PFSK-1 (cell line): ENCODE data around the gene MAN1C1.

Source experiments
- FOXP2 ChIP-seq: optimal IDR thresholded peaks from 2 replicates; pipeline ENCODE3; 2011; ENCODE audit warnings: borderline replicate concordance, control low read depth, inconsistent platforms; ENCODE audit not compliant: insufficient read depth; ENCODE audit errors: extremely low read length, extremely low read depth
- POLR2AphosphoS5 ChIP-seq: IDR thresholded peaks from 2 replicates; pipeline ENCODE4 v1.6.1; 2012; ENCODE audit warnings: low read depth, mild to moderate bottlenecking, control low read depth, low read length, moderate library complexity
- SIN3A ChIP-seq: IDR thresholded peaks from 2 replicates; pipeline ENCODE4 v1.6.1; 2012; ENCODE audit warnings: mild to moderate bottlenecking, low read length, moderate library complexity, borderline replicate concordance; ENCODE audit not compliant: insufficient read depth
- TAF1 ChIP-seq: IDR thresholded peaks from 2 replicates; pipeline ENCODE4 v1.6.1; 2012; ENCODE audit warnings: low read length, control low read depth, borderline replicate concordance; ENCODE audit not compliant: insufficient read depth
- TF ChIP-seq, protein P1 (sequence below), 2 experiments: IDR thresholded peaks; 2 replicates each; pipeline versions ENCODE4 v1.6.1 to v1.8.0; 2011 to 2012; ENCODE audit warnings: low read depth in 2 of 2, low read length in 2 of 2, control low read depth in 1 of 2, inconsistent platforms in 1 of 2, mild to moderate bottlenecking in 1 of 2, moderate library complexity in 1 of 2; ENCODE audit not compliant: insufficient read depth in 1 of 2

DNA sequence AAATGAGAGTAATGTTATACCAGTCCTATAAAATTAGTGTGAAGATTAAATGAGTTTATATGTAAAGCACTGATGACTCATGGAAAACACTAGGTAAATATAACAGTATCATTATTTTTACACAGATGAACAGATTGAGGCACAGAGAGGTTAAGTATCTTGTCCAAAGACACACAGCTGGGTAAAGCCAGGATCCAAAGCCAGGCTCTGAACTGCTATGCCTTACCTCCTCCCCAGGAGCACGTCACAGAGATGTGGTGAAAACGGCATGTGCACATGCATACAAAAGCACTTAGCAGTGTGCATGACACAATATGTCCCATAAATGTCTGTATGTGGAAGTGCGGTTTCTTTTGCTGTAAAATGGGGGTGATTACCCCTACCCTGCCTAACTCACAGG is 56.9 kb downstream of the MAN1C1 start:
- TF ChIP-seq TAF1 = no peak
- TF ChIP-seq POLR2AphosphoS5 = no peak
- TF ChIP-seq SIN3A = no peak
- TF ChIP-seq, protein P1, sequence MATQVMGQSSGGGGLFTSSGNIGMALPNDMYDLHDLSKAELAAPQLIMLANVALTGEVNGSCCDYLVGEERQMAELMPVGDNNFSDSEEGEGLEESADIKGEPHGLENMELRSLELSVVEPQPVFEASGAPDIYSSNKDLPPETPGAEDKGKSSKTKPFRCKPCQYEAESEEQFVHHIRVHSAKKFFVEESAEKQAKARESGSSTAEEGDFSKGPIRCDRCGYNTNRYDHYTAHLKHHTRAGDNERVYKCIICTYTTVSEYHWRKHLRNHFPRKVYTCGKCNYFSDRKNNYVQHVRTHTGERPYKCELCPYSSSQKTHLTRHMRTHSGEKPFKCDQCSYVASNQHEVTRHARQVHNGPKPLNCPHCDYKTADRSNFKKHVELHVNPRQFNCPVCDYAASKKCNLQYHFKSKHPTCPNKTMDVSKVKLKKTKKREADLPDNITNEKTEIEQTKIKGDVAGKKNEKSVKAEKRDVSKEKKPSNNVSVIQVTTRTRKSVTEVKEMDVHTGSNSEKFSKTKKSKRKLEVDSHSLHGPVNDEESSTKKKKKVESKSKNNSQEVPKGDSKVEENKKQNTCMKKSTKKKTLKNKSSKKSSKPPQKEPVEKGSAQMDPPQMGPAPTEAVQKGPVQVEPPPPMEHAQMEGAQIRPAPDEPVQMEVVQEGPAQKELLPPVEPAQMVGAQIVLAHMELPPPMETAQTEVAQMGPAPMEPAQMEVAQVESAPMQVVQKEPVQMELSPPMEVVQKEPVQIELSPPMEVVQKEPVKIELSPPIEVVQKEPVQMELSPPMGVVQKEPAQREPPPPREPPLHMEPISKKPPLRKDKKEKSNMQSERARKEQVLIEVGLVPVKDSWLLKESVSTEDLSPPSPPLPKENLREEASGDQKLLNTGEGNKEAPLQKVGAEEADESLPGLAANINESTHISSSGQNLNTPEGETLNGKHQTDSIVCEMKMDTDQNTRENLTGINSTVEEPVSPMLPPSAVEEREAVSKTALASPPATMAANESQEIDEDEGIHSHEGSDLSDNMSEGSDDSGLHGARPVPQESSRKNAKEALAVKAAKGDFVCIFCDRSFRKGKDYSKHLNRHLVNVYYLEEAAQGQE (IDR thresholded peaks at IDR 0.05; ENCODE audit: insufficient read depth in 1 of 2, low read depth in 2 of 2, low read length in 2 of 2) = no peak
- no peak for TF ChIP-seq FOXP2
